RWPE2 (cell line): ENCODE data around the gene MYRF.

ENCODE experiments used
- ATAC-seq: fragments of 200-7000 bp; cut with Tn5 transposase; 3 replicates; pipeline ENCODE4 v1.9.1; 2021; ENCODE audit warnings: low read depth
- DNase-seq: peaks from one replicate; pipeline ENCODE4 v3.0.0-alpha.2; 2020; ENCODE audit warnings: low spot score
- H3K27ac ChIP-seq: fragments of 450-650 bp; 2 replicates; pipeline ENCODE4 v1.5.1; 2017; ENCODE audit warnings: mild to moderate bottlenecking; ENCODE audit not compliant: poor library complexity, severe bottlenecking
- H3K27me3 ChIP-seq: fragments of 250-450 bp; sonication (Bioruptor Pico); 2 replicates; pipeline ENCODE4 v1.5.1; 2021; ENCODE audit warnings: mild to moderate bottlenecking, moderate library complexity; ENCODE audit not compliant: insufficient read depth, poor library complexity, severe bottlenecking
- H3K36me3 ChIP-seq: fragments of 250-450 bp; sonication (Bioruptor Pico); 2 replicates; pipeline ENCODE4 v1.5.1; 2020; ENCODE audit warnings: low read depth, mild to moderate bottlenecking, moderate library complexity
- H3K4me1 ChIP-seq: fragments of 250-450 bp; sonication (Bioruptor Pico); 2 replicates; pipeline ENCODE4 v1.5.1; 2021; ENCODE audit warnings: mild to moderate bottlenecking, moderate library complexity; ENCODE audit not compliant: insufficient read depth, poor library complexity, severe bottlenecking
- H3K4me3 ChIP-seq: fragments of 250-450 bp; sonication (Bioruptor Pico); 2 replicates; pipeline ENCODE4 v1.5.1; 2021; ENCODE audit warnings: mild to moderate bottlenecking, moderate library complexity; ENCODE audit not compliant: severe bottlenecking
- H3K9me3 ChIP-seq: fragments of 250-450 bp; sonication (Bioruptor Pico); 2 replicates; pipeline ENCODE4 v1.5.1; 2021; ENCODE audit warnings: mild to moderate bottlenecking, moderate library complexity; ENCODE audit not compliant: severe bottlenecking
- TF ChIP-seq, protein P1 (sequence below): fragments of 450-650 bp; IDR thresholded peaks from one replicate; pipeline ENCODE4 v1.5.1; 2017; ENCODE audit warnings: mild to moderate bottlenecking, moderate library complexity; ENCODE audit not compliant: poor library complexity, severe bottlenecking

MYRF gene

DNA sequence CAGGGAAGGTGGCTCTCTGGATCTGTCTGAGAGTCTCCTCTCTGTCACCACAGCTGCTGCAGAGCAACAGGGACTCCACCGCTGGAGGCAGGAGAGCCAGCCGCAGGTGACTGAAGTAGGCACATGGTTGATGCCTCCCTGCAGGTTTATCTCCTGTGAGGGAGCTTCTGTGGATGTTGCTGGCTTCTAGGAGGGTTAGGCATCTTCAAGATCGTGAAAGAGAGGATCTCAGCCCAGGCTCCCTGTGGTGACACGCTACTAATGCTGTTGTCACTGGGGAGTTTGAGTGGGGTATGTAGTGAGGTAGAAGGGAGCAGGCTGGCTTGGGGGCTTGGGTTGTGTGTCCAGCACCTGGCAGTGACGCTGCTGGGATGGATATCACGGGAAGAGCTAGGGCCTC is 38.1 kb upstream of the MYRF start:
- no peaks in the 10 kb centered on the region for H3K27me3 ChIP-seq
- DNase-seq (no peak), ATAC-seq (no peak)
- H3K36me3 ChIP-seq: no peaks in the 10 kb centered on the region
- TF ChIP-seq, protein P1, sequence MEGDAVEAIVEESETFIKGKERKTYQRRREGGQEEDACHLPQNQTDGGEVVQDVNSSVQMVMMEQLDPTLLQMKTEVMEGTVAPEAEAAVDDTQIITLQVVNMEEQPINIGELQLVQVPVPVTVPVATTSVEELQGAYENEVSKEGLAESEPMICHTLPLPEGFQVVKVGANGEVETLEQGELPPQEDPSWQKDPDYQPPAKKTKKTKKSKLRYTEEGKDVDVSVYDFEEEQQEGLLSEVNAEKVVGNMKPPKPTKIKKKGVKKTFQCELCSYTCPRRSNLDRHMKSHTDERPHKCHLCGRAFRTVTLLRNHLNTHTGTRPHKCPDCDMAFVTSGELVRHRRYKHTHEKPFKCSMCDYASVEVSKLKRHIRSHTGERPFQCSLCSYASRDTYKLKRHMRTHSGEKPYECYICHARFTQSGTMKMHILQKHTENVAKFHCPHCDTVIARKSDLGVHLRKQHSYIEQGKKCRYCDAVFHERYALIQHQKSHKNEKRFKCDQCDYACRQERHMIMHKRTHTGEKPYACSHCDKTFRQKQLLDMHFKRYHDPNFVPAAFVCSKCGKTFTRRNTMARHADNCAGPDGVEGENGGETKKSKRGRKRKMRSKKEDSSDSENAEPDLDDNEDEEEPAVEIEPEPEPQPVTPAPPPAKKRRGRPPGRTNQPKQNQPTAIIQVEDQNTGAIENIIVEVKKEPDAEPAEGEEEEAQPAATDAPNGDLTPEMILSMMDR: no peak
- no peak overlapping the region for H3K4me3 ChIP-seq
- H3K9me3 ChIP-seq: no peaks in the 10 kb centered on the region
- no peaks in the 10 kb centered on the region for H3K4me1 ChIP-seq
- no peak overlapping the region for H3K27ac ChIP-seq

DNA sequence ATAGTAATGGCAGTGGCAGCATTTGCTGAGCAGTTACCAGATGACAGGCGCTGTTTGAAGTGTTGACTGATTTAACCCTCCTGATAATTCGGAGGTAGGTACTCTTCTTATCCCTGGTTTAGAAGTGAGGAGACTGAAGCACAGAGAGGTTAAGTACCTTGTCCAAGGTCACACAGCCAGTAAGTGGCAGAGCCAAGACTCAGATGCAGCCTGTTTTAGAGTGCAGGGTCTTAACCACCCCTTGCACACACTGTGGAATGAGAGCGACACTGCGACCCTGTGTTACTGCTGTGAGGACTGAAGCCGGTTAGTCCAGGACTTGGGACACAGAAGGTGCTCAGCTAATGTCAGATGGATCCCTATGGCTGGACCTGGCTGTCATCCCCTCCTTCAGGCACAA is 37.5 kb upstream of the MYRF start:
- no peak for DNase-seq
- Histone ChIP-seq H3K27ac (no peak overlapping the region), H3K4me3 (no peak overlapping the region), H3K27me3 (no peaks in the 10 kb centered on the region), H3K4me1 (no peaks in the 10 kb centered on the region), H3K9me3 (no peaks in the 10 kb centered on the region), H3K36me3 (no peaks in the 10 kb centered on the region)
- no peak for ATAC-seq
- TF ChIP-seq, protein P1: no peak

DNA sequence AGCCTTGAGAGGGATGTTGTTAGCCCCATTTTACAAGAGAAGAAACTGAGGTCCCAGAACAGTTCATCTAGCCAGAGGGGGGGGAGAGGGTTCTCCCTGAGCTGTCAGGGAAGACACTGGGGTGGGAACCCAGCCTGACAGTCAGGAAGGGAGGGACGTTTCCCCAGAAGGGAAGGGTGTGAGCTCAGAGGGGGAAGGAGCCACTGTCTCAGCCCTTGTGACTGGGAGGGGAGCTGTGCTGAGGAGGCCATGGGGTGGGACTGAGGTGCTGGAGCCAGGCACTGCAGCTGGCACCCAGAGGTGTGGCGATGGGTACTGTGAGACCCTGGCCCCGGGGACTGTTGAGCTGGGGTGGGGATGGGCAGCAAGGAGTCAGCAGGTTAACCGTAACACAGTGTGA is 36.6 kb upstream of the MYRF start:
- no peak overlapping the region for H3K4me3 ChIP-seq
- no peak for DNase-seq
- H3K27ac ChIP-seq: no peak overlapping the region
- TF ChIP-seq, protein P1: no peak
- no peaks in the 10 kb centered on the region for H3K9me3 ChIP-seq
- no peaks in the 10 kb centered on the region for H3K36me3 ChIP-seq
- ATAC-seq: no peak
- no peaks in the 10 kb centered on the region for H3K27me3 ChIP-seq
- no peaks in the 10 kb centered on the region for H3K4me1 ChIP-seq

DNA sequence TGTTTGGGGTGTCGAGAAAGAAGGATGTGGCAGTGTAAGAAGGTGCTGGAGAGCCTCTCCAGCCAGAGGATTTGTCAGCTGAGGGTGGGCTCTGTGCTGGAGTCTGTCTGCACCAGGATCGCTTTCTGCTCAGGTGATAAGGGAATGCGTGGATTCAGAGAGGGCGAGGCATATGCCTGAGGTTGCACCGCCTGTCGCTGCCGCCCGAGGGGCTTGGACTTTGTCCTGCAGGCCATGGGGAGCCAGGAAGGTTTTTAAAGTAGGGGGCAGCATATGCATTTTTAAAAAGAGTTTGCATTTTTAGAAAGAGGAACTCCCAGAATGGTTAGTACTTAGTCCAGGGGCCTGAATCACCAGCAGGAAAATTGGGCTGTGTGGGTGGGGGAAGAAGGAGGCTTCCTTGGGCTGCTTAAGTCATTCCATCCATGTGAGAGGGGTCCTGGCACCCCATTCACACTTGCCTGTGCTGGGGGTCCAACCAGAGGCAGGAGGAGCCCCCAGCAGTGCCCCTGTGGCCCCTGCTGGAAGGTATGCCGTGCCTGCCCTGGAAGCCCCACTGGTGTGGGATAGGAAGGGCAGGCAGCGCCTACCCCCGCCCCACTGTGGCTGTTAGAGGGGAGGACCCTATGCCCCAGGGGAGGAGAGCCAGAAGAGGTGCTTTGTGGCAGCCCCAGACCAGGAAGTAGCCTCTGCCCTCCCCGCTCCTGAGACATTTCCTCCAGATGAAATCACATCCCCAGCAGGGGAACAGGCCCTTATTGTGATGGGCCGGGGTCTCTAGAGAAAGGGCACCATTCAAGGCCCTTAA is 35.8 kb upstream of the MYRF start:
- TF ChIP-seq, protein P1: no peak
- H3K36me3 ChIP-seq: no peaks in the 10 kb centered on the region
- no peak overlapping the region for H3K4me3 ChIP-seq
- ATAC-seq: no peak
- DNase-seq: no peak
- H3K9me3 ChIP-seq: no peaks in the 10 kb centered on the region
- no peaks in the 10 kb centered on the region for H3K27me3 ChIP-seq
- no peaks in the 10 kb centered on the region for H3K4me1 ChIP-seq
- no peak overlapping the region for H3K27ac ChIP-seq
